Gastroesophageal sphincter (tissue), 4 donors: ENCODE measurements around the gene PIKFYVE. TPM values are rescaled to one million over a fixed set of nuclear protein-coding genes. Genes with fewer than 3 reads are reported as not detected.
A peak's percentile ranks its signal among the peaks of the same experiment; 100 is the strongest.

Experiments
- ATAC-seq: fragments of 150-250 bp; one replicate; pipeline ENCODE4 v1.9.1; 2016; ENCODE audit warnings: mild to moderate bottlenecking, moderate library complexity
- H3K27ac ChIP-seq, 4 donors: fragments of 200-600 bp; sonication (generic) in 3 of 4; 1 replicate in 3 of 4; 2 replicates in 1 of 4; pipeline ENCODE4 v1.5.1; 2016 to 2019
- H3K27me3 ChIP-seq: fragments of 200-600 bp; sonication (generic); one replicate; pipeline ENCODE4 v1.5.1; 2019
- H3K36me3 ChIP-seq, 2 donors: fragments of 200-600 bp; sonication (generic); one replicate each; pipeline ENCODE4 v1.5.1; 2019; ENCODE audit warnings: control low read depth in 1 of 2
- H3K4me1 ChIP-seq, 3 donors: fragments of 200-600 bp; sonication (generic); 1 replicate in 2 of 3; 2 replicates in 1 of 3; pipeline ENCODE4 v1.5.1; 2016 to 2019; ENCODE audit warnings: control low read depth in 2 of 3
- H3K4me3 ChIP-seq, 2 donors: fragments of 200-600 bp; sonication (generic); one replicate each; pipeline ENCODE4 v1.5.1; 2019; ENCODE audit warnings: mild to moderate bottlenecking in 1 of 2, moderate library complexity in 1 of 2
- H3K9me3 ChIP-seq, 3 donors: fragments of 200-600 bp; sonication (generic); one replicate each; pipeline ENCODE4 v1.5.1; 2017 to 2019; ENCODE audit warnings: control low read depth in 2 of 3
- EP300 ChIP-seq: sonication (generic); formaldehyde crosslinking; IDR thresholded peaks from one replicate; pipeline ENCODE4 v1.6.1; 2017; ENCODE audit warnings: antibody characterized with exemption, mild to moderate bottlenecking
- POLR2A ChIP-seq, 2 donors: fragments of 450-650 bp; IDR thresholded peaks; one replicate each; pipeline ENCODE4 v1.6.1; 2017; ENCODE audit warnings: antibody characterized with exemption in 2 of 2, mild to moderate bottlenecking in 2 of 2, moderate library complexity in 1 of 2
- POLR2AphosphoS5 ChIP-seq: sonication (generic); formaldehyde crosslinking; IDR thresholded peaks from one replicate; pipeline ENCODE4 v1.6.1; 2017; ENCODE audit warnings: antibody characterized with exemption
- WGBS, 2 donors: methylation state at CpG; one replicate each; pipeline ENCODE4 v1.1.5; 2018; ENCODE audit warnings: low coverage in 1 of 2; 5-methylcytosine and 5-hydroxymethylcytosine counted together
- total RNA-seq, 4 donors: library from RNA; depleted of rRNA; stranded (reverse); fragments of >200 nt; gene quantifications; one replicate each; pipeline ENCODE4 v1.1.0, GENCODE V29; 2016
- TF ChIP-seq, protein P1 (sequence below), 4 experiments: fragments of 200-600 bp in 2 of 4; fragments of 450-650 bp in 2 of 4; sonication (generic) in 1 of 4; IDR thresholded peaks; one replicate each; pipeline ENCODE4 v1.5.1; 2017 to 2019; ENCODE audit warnings: antibody characterized with exemption in 4 of 4, mild to moderate bottlenecking in 2 of 4, moderate library complexity in 2 of 4

PIKFYVE gene
- total RNA-seq, 4 donors from 2014 or later = 24.5 to 32.6 (median 27.2) TPM

DNA sequence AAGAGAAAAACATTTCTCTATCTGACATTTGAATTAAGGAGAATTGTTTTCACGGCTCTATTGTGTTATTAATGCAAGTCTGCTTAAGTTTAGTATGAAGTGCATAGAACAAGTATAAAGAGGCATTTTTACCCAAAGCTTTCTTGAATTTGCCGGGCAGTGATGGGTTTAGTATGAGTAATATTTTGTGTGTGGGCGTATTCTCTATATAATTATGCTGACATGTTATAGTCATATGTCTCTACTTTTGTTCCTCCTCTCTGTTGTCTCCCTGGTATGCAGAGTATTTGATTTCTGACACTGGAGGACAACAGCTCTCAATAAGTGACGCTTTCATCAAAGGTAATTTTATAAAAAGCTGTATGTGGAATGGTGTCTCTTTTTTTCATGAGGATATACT, 45.9 kb downstream of the PIKFYVE start:
- 77 to 88% methylated on average over 4 of the region's 4 CpGs for WGBS, 2 donors
- Histone ChIP-seq H3K4me1 (peaks cover 0 to 13% (median 0%) of the 10 kb centered on the region in 3 donors), H3K9me3 (no peaks in the 10 kb centered on the region), H3K4me3 (no peak overlapping the region), H3K27ac (no peak overlapping the region), H3K27me3 (no peaks in the 10 kb centered on the region), H3K36me3 (peaks cover 0 to 27% of the 10 kb centered on the region in 2 donors)
- no peak for TF ChIP-seq EP300
- TF ChIP-seq POLR2A (IDR thresholded peaks at IDR 0.05) = no peak
- TF ChIP-seq POLR2AphosphoS5 = no peak
- TF ChIP-seq, protein P1, sequence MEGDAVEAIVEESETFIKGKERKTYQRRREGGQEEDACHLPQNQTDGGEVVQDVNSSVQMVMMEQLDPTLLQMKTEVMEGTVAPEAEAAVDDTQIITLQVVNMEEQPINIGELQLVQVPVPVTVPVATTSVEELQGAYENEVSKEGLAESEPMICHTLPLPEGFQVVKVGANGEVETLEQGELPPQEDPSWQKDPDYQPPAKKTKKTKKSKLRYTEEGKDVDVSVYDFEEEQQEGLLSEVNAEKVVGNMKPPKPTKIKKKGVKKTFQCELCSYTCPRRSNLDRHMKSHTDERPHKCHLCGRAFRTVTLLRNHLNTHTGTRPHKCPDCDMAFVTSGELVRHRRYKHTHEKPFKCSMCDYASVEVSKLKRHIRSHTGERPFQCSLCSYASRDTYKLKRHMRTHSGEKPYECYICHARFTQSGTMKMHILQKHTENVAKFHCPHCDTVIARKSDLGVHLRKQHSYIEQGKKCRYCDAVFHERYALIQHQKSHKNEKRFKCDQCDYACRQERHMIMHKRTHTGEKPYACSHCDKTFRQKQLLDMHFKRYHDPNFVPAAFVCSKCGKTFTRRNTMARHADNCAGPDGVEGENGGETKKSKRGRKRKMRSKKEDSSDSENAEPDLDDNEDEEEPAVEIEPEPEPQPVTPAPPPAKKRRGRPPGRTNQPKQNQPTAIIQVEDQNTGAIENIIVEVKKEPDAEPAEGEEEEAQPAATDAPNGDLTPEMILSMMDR (IDR thresholded peaks at IDR 0.05) = no peak
- no peak for ATAC-seq

DNA sequence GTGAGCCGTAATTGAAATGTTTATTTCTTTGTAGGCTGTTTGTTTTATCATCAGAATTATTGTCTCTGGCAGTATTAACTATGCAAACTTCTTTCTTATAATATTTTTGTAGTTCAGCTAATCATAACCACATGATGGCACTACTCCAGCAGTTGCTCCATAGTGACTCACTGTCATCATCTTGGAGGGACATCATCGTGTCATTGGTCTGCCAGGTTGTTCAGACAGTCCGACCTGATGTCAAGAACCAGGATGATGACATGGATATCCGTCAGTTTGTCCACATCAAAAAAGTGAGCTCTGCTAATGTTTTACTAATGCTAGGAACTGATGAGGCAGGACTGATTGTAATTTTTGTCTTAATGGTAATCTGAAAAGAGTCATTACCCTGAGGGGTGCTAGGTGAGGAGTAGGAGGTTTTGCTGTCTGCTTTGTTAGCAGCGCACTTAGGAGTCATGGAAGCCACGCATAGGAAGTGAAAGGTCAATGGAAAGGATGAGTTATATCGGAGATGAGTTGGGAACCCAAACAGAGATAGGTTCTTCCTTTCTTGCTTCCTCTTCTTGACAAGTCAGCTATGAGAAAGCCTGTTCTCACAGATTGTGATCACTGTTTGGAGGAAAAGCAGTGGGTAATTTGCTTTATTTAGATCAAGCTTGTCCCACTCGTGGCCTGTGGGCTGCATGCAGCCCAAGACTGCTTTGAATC, 49.2 kb downstream of the PIKFYVE start:
- peaks cover 0 to 28% (median 5%) of the 10 kb centered on the region in 3 donors for H3K4me1 ChIP-seq
- ATAC-seq = peak; percentile 71
- H3K27me3 ChIP-seq = no peaks in the 10 kb centered on the region
- 69 to 74% methylated on average over 3 to 8 of the region's 8 CpGs for WGBS, 2 donors
- H3K4me3 ChIP-seq = no peak overlapping the region
- no peaks in the 10 kb centered on the region for H3K9me3 ChIP-seq
- peak overlapping the region in 1 of 4 donors; percentile 24 for H3K27ac ChIP-seq
- peaks cover 0 to 45% of the 10 kb centered on the region in 2 donors for H3K36me3 ChIP-seq
- TF ChIP-seq, protein P1 (IDR thresholded peaks at IDR 0.05) = no peak
- TF ChIP-seq POLR2A (IDR thresholded peaks at IDR 0.05) (no peak), POLR2AphosphoS5 (no peak), EP300 (no peak)

DNA sequence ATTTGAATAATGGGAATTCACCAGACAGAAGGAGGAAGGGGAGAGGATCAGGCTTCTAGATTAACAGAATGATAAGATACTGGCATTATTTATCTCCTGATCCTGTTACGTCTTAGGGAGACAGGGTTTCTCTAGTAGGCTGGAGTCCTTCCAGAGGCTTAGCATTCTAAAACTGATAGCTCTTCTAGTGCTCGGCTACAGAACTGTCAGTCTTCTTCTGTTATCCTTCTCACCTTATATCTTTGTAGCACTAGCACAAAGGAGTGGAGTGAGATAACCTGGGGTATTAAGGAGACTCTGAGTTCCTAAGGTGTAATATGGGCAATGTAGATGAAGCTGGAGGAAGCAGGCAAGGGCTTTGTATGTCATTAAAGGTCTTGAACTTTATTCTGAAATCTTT, 52.1 kb downstream of the PIKFYVE start:
- WGBS, 2 donors = 81 to 86% methylated on average over 2 of the region's 2 CpGs
- Histone ChIP-seq H3K4me3 (no peak overlapping the region), H3K27me3 (no peaks in the 10 kb centered on the region), H3K27ac (no peak overlapping the region), H3K36me3 (peaks cover 0 to 48% of the 10 kb centered on the region in 2 donors), H3K9me3 (no peaks in the 10 kb centered on the region), H3K4me1 (peaks cover 10 to 39% (median 12%) of the 10 kb centered on the region in 3 donors)
- TF ChIP-seq POLR2AphosphoS5 = no peak
- TF ChIP-seq EP300 = no peak
- ATAC-seq = no peak

DNA sequence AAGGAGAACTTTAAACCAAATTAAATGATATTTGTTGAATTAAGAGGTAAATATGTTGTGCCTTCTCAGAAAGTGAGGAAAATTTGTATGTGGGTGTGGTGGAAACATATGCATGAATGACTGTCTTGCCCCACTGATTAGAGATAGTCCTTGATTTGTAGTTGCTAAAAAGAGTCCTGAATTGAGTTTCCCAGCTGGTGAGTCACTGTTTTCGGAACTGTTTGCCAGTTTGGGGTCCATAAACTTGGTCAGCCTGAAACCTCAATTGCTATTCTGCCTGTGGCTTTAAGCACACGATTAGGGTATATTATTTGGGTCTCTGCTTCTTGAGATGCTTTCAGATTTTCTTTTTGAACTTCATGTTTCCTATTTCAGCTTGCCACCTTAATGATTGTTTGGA, 53.3 kb downstream of the PIKFYVE start:
- no peak for ATAC-seq
- WGBS, 2 donors = 45 to 55% methylated on average over 2 of the region's 2 CpGs

DNA sequence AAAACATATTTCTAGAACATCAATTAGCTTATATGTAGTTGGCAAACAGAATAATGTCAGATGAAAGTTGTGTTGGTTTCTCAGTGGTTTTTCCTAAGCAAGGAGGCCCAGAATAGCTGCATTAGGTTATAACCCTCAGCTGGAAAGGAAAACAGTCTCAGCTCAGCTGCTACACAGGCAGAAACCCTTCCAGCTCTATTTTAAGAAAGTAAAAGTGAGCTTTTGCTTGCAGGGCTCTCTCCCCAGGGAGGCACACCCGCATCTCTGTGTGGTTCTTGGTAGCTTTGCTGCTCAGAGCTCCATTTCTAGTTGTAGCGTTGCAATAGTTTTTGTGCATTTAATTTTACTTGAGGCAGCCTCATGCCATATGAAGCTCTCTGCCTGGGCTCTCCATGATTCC, 54.6 kb downstream of the PIKFYVE start:
- H3K36me3 ChIP-seq = peaks cover 0 to 46% of the 10 kb centered on the region in 2 donors

More for the DNA sequence above, 53.3 kb downstream of the PIKFYVE start:
- peaks cover 10 to 39% (median 12%) of the 10 kb centered on the region in 3 donors for H3K4me1 ChIP-seq
- TF ChIP-seq EP300 (no peak), POLR2A (IDR thresholded peaks at IDR 0.05) (no peak), POLR2AphosphoS5 (no peak)
- TF ChIP-seq, protein P1 (IDR thresholded peaks at IDR 0.05) = no peak
- H3K27ac ChIP-seq = peak overlapping the region in 2 of 4 donors; percentile 2 to 73
- peaks cover 0 to 46% of the 10 kb centered on the region in 2 donors for H3K36me3 ChIP-seq
- H3K9me3 ChIP-seq = no peaks in the 10 kb centered on the region
- no peaks in the 10 kb centered on the region for H3K27me3 ChIP-seq
- no peak overlapping the region for H3K4me3 ChIP-seq

DNA sequence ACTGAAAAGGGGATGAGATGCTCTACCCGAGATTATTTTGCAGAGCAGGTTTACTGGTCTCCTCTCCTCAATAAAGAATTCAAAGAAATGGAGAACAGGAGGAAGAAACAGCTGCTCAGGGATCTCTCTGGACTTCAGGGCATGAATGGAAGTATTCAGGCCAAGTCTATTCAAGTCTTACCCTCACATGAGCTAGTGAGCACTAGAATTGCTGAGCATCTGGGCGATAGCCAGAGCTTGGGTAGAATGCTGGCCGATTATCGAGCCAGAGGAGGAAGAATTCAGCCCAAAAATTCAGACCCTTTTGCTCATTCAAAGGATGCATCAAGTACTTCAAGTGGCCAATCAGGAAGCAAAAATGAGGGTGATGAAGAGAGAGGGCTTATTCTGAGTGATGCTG, 60.0 kb downstream of the PIKFYVE start:
- H3K9me3 ChIP-seq = no peaks in the 10 kb centered on the region
- ATAC-seq = no peak
- TF ChIP-seq, protein P1 (IDR thresholded peaks at IDR 0.05) = no peak
- TF ChIP-seq EP300 = no peak
- TF ChIP-seq POLR2AphosphoS5 = no peak
- TF ChIP-seq POLR2A (IDR thresholded peaks at IDR 0.05) = no peak
- H3K27ac ChIP-seq = no peak overlapping the region
- H3K4me3 ChIP-seq = no peak overlapping the region
- 92 to 100% methylated on average over 1 to 3 of the region's 4 CpGs for WGBS, 2 donors
- peaks cover 4 to 70% of the 10 kb centered on the region in 2 donors for H3K36me3 ChIP-seq
- H3K27me3 ChIP-seq = no peaks in the 10 kb centered on the region
- H3K4me1 ChIP-seq = peaks cover 1 to 13% (median 6%) of the 10 kb centered on the region in 3 donors

More for the DNA sequence above, 54.6 kb downstream of the PIKFYVE start:
- H3K4me1 ChIP-seq = peaks cover 10 to 36% (median 12%) of the 10 kb centered on the region in 3 donors
- peak; percentile 77 for ATAC-seq
- H3K27ac ChIP-seq = peak overlapping the region; percentile 43 to 73 (median 68)
- no peak overlapping the region for H3K4me3 ChIP-seq
- WGBS, 2 donors = 9 to 29% methylated on average over 2 of the region's 2 CpGs
- no peaks in the 10 kb centered on the region for H3K9me3 ChIP-seq
- no peaks in the 10 kb centered on the region for H3K27me3 ChIP-seq
- TF ChIP-seq POLR2A (IDR thresholded peaks at IDR 0.05) (no peak), POLR2AphosphoS5 (peak; percentile 42)
